ENCODE results near the gene FGD2.

Gene FGD2

GRCh38 chr6:37005061-37005810 lies at the start of gene FGD2:
FGD2 (plus strand) TSS chr6:37005655; CDS start chr6:37005818, 163 bp downstream.
- DNase-seq: peak; percentile 83

- no peak for DNase-seq
These were observed 49.6 kb upstream of the FGD2 start for GRCh38 chr6:36955671-36956445.

- no peak for DNase-seq
These were observed 49.0 kb upstream of the FGD2 start for GRCh38 chr6:36956446-36956820.

- no peak for DNase-seq
These were observed 47.6 kb upstream of the FGD2 start for GRCh38 chr6:36957773-36958271.

GRCh38 chr6:36958775-36959554 lies 46.5 kb upstream of the FGD2 start:
- DNase-seq: no peak

- DNase-seq: peak; percentile 36
These were observed 45.8 kb upstream of the FGD2 start for GRCh38 chr6:36959555-36960250.

- no peak for DNase-seq
These were observed 43.7 kb upstream of the FGD2 start for GRCh38 chr6:36961441-36962435.

- DNase-seq: peak; percentile 83
These were observed 42.6 kb upstream of the FGD2 start for GRCh38 chr6:36962874-36963273.

GRCh38 chr6:36963451-36964290 lies 41.8 kb upstream of the FGD2 start:
- peak; percentile 55 for DNase-seq

- DNase-seq: peak; percentile 0
These were observed 41.1 kb upstream of the FGD2 start for GRCh38 chr6:36964349-36964748.

- no peak for DNase-seq
These were observed 40.5 kb upstream of the FGD2 start for GRCh38 chr6:36964908-36965307.

- no peak for DNase-seq
These were observed 38.2 kb upstream of the FGD2 start for GRCh38 chr6:36967301-36967700.

- DNase-seq: no peak
These were observed 37.7 kb upstream of the FGD2 start for GRCh38 chr6:36967757-36968156.

GRCh38 chr6:36968266-36968977 lies 37.0 kb upstream of the FGD2 start:
- peak; percentile 73 for DNase-seq

GRCh38 chr6:36969240-36969691 lies 36.2 kb upstream of the FGD2 start:
- no peak for DNase-seq

- no peak for DNase-seq
These were observed 35.2 kb upstream of the FGD2 start for GRCh38 chr6:36969988-36970891.

- no peak for DNase-seq
These were observed 34.3 kb upstream of the FGD2 start for GRCh38 chr6:36970892-36971842.

Measured in hematopoietic multipotent progenitor cell treated with erythropoietin and hydrocortisone succinate and interleukin-3 and kit ligand, for 6 days (in vitro differentiated cells).